HG03045 (cell line): ENCODE results near the gene TENM3.

Experiments
- ATAC-seq: cut with Tn5 transposase; IDR thresholded peaks from one replicate; pipeline ENCODE4 v1.9.1; 2021; ENCODE audit warnings: mild to moderate bottlenecking, moderate library complexity; ENCODE audit not compliant: unreplicated experiment

Gene TENM3

GRCh38 chr4:182756161-182756690 is 513.0 kb downstream of the TENM3 start:
- ATAC-seq, result no peak

DNA sequence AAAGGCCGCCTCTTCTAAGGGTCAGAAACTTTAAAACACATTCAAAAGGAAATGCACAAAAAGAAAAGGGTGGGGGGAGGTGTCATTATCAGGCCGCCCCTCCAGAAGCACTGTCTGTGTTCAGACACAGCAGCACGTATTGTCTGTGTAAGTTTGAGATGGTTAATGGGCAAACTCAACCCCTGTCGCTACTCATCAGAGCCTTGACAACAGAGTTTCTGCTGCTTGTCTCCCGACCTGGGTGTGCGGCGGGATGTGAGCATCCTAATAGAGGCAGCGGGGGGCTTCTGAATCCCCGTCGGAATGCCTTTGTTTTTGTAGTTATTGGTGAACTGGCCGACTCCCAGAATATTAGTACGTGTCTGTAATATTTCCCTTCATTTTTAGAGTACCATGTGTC is 515.1 kb downstream of the TENM3 start:
- ATAC-seq, result no peak

GRCh38 chr4:182760551-182761043 is 517.4 kb downstream of the TENM3 start:
- no peak for ATAC-seq

DNA sequence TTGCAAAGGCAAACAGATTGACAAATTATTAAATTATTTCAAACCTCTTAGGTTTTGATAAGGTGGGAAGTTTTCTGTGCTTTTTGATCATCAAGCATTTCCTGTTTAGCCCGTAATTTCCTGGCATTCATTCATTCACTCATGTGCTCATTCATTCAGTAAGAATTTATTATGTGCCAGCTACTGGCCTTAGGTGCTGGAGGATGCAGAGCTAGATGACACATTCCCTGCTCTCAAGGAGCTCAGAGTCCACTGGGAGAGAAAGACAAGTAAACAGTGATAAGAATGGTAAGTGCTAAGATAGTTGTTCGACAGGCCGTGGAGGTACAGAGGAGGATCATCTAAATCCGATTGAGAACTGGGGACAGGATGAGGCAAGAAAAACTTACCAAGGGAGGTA is 520.9 kb downstream of the TENM3 start:
- no peak for ATAC-seq

DNA sequence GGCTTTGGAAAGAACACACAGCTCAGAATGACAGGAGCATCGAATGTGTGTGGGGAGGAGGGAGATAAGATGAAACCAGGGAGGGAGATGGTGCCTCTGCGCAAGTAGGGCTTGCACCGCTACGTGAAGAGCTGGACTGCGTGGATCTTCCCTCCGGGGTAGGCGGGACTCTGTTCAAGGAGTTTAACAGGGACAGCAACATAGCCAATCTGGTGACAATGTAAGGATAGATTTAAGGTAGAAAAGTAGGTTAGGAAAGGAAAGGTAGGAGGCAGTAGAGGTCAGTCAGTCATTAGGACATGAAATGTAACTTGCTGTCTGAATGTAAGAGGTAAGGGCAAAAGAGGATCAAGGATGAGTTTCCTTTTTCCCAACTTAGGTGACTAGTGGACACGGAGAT is 521.4 kb downstream of the TENM3 start:
- ATAC-seq, result no peak

- no peak for ATAC-seq
Measured at GRCh38 chr4:182765987-182766856, 523.0 kb downstream of the TENM3 start.

GRCh38 chr4:182766857-182767250 is 523.7 kb downstream of the TENM3 start:
- ATAC-seq, result no peak

GRCh38 chr4:182768838-182769237 is 525.6 kb downstream of the TENM3 start:
- no peak for ATAC-seq

GRCh38 chr4:182770259-182770995 is 527.2 kb downstream of the TENM3 start:
- no peak for ATAC-seq

GRCh38 chr4:182770996-182771514 is 527.9 kb downstream of the TENM3 start:
- ATAC-seq, result no peak

DNA sequence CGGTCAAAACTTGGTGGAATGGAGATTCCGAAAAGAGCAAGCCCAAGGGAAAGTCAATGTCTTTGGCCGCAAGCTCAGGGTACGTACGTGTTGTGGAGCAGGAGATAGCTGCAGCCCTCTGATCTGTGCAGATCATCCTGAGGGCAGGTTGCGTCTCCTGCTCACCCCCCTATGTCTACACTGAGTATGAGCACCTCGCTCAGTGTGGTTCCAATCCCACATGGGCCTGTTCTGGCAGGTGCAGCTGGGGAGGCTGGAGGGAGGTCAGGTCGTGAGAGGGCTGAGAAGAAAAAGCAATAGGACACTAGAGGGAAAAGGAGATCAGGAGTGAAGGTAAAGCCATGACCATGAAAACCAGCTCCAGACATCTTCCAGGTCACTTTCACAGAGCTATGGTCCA is 531.9 kb downstream of the TENM3 start:
- ATAC-seq, result no peak

GRCh38 chr4:182776376-182777105 is 533.3 kb downstream of the TENM3 start:
- no peak for ATAC-seq

DNA sequence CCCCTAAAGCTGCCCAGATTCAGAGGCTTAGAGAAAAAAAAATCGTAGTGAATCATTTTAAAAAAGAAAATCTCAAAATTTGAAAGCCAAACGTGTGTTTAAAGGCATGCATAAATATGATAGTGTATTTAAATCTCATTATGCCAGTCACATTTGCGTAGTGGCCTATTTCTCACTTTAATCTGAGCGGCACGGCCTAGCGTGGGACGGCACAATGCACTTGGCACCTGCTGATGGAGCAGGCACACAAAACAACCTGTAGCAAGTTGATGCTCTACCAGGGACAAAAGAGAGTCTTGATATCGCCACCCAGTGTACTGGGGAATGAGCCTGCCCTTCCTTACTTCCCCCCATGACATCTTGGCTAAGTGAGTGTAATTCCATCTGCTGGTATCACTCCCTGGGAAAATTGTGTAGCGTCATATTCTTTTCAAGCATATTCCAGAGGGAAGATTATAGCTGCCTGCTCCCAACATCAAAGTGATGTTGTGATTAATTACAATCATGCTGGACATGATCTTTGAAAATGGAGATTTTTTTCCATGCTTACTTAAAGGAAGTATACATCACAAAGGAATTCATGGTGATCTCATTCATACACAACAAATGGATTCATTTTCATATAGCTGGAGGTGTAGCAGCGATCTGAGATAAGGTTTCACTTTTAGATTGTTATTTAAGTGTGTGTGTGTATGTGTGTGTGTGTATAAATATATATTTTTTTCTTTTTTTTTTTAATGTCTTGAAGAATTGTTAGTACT is 535.2 kb downstream of the TENM3 start:
- ATAC-seq, result no peak

DNA sequence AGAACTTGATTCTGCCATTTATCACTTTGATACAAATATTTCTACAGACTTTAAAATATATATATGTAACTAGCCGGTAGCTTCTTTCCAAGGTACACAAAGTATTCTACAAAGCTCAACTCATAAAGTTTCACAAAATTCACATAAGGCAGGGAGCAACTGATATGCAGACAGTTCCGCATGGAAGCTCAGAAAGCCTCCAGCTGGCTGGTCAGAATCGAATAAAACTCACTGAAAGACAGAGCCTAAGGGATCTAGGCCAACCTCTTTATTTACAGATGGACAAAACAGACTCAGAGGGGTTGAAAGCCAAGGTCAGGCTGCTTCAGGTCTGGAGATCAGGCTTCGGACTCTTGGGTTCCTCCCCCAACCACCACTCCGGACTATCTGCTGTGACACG is 543.8 kb downstream of the TENM3 start:
- no peak for ATAC-seq

- ATAC-seq, result no peak
Measured at GRCh38 chr4:182788201-182788600, 545.0 kb downstream of the TENM3 start.

- no peak for ATAC-seq
Measured at GRCh38 chr4:182789529-182789928, 546.3 kb downstream of the TENM3 start.

GRCh38 chr4:182795446-182796238 is 552.4 kb downstream of the TENM3 start:
- no peak for ATAC-seq

DNA sequence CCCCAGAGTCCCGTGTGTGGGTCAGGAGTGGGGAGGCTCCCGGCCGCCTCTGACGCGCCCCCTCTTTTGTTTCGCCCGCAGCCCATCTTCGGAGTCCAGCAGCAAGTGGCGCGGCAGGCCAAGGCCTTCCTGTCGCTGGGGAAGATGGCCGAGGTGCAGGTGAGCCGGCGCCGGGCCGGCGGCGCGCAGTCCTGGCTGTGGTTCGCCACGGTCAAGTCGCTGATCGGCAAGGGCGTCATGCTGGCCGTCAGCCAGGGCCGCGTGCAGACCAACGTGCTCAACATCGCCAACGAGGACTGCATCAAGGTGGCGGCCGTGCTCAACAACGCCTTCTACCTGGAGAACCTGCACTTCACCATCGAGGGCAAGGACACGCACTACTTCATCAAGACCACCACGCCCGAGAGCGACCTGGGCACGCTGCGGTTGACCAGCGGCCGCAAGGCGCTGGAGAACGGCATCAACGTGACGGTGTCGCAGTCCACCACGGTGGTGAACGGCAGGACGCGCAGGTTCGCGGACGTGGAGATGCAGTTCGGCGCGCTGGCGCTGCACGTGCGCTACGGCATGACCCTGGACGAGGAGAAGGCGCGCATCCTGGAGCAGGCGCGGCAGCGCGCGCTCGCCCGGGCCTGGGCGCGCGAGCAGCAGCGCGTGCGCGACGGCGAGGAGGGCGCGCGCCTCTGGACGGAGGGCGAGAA is 556.5 kb downstream of the TENM3 start:
- ATAC-seq, result no peak

DNA sequence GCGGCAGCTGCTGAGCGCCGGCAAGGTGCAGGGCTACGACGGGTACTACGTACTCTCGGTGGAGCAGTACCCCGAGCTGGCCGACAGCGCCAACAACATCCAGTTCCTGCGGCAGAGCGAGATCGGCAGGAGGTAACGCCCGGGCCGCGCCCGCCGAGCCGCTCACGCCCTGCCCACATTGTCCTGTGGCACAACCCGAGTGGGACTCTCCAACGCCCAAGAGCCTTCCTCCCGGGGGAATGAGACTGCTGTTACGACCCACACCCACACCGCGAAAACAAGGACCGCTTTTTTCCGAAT is 557.0 kb downstream of the TENM3 start:
- no peak for ATAC-seq
